Fibroblast of the aortic adventitia (primary cell): ENCODE results near the gene ARHGEF12. TPM values are rescaled to one million over a fixed set of nuclear protein-coding genes. Genes with fewer than 3 reads are reported as not detected.

Experiments used
- DNase-seq: peaks from one replicate; pipeline ENCODE4 v3.0.0-alpha.2; 2010; ENCODE audit warnings: low read depth
- H3K4me3 ChIP-seq: 2 replicates; pipeline ENCODE4 v1.5.1; 2011; ENCODE audit warnings: low read depth, mild to moderate bottlenecking, control low read depth, low read length, moderate library complexity
- small RNA-seq: library from RNA; depleted of rRNA; stranded (forward); fragments of <200 nt; gene quantifications from one replicate; pipeline ENCODE3, GENCODE V24; 2012
- total RNA-seq: library from RNA; depleted of rRNA; stranded (reverse); fragments of >200 nt; gene quantifications from 2 replicates; pipeline ENCODE4 v1.2.3, GENCODE V29; 2012; ENCODE audit warnings: low replicate concordance
- TF ChIP-seq, protein P1 (sequence below): IDR thresholded peaks from 2 replicates; pipeline ENCODE4 v1.5.1; 2011; ENCODE audit warnings: mild to moderate bottlenecking, low read length, control low read depth, inconsistent platforms; ENCODE audit not compliant: insufficient read depth

ARHGEF12 gene
- total RNA-seq, 1 donor = 103 TPM

DNA sequence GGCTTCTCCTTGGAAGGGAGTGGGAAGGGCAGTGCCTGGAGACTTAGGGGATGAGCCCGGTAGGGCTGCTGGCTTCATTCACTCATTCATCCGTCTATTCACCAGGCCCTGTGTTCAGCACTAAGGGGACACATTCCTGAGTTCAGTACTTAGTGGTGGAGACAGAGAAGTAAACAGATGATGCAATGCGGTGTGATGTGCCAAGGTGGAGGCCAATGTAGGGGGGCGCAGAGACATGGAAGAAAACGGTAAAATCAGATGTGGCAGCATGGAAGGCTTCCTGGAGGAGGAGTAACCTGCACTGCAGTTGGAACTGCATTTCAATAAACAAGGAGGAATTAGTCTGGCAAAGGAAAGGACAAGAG lies 196.6 kb downstream of the ARHGEF12 start:
- TF ChIP-seq, protein P1, sequence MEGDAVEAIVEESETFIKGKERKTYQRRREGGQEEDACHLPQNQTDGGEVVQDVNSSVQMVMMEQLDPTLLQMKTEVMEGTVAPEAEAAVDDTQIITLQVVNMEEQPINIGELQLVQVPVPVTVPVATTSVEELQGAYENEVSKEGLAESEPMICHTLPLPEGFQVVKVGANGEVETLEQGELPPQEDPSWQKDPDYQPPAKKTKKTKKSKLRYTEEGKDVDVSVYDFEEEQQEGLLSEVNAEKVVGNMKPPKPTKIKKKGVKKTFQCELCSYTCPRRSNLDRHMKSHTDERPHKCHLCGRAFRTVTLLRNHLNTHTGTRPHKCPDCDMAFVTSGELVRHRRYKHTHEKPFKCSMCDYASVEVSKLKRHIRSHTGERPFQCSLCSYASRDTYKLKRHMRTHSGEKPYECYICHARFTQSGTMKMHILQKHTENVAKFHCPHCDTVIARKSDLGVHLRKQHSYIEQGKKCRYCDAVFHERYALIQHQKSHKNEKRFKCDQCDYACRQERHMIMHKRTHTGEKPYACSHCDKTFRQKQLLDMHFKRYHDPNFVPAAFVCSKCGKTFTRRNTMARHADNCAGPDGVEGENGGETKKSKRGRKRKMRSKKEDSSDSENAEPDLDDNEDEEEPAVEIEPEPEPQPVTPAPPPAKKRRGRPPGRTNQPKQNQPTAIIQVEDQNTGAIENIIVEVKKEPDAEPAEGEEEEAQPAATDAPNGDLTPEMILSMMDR = no peak
- no peak overlapping the region for H3K4me3 ChIP-seq
- peak; percentile 19 for DNase-seq

DNA sequence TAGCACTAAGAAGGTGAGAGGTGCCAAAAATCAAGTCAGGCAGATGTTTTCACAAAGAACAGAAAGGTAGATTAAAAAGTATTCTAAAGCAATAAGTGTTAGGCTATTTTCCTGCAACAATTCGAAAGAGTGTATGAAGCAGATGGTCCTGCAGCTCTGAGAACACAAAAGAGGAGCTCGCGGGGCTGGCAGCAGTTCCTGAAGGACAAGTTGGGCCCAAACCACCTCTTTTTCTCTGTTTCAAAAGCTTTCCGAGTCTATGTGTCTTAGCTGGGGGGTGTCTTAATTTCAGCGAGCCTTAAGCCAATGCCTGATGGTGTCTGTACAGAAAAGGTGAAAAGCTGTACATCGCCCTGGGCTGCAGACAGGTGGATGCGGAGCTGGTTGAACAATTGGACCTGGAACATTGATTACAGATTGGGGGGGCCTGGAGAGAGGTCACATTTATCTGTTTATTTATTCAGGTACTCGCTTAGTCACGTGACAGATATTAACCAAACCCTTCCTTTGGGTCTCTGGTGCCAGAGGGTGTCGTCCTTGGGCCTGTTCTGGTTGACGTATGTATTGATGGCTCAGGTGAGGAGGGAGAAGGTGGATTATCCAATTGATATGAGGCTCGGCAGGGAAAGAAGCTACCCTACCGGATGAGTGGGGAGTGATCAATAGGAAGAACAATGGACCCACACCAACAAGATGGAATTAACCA lies 200.0 kb downstream of the ARHGEF12 start:
- no peak for DNase-seq
- H3K4me3 ChIP-seq = no peak overlapping the region
- TF ChIP-seq, protein P1 = no peak

DNA sequence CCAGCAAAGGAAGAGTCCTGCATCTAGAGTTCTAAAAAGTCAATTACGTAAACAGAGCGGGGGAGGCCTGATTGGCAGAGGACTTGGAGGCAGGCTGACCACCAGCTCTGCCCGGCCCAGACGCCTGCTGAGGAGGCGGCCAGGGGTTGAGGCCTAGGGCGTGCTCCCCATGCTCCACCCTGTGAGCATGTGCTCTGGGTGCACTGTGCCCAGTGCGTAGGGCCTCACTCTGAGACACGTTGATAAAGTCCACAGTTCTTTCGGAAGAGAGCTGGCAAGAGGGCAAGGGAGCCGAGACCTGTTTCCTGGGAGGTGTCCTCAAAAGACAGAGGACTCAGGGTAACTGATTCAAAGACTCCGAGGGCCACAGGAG lies 200.6 kb downstream of the ARHGEF12 start:
- TF ChIP-seq, protein P1 = no peak
- DNase-seq = no peak
- no peak overlapping the region for H3K4me3 ChIP-seq

DNA sequence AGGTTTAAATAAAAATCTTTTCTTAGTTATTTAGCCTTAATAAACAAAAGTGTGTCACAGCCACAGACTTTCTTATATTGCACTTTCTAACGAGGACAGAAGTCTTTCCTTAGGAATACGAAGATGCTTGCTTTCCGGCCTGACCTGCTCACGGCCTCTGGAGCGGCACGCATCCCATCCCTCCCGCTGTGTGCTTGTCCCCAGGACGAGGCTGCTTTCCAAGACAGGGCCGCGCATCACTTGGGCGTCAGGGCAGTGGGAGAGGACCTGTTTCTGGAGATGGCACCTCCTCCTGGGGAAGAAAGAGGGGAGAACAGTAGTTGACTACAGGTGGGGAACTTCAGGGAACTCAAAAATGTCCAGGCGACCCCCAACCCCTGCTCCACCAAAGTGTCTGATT lies 201.8 kb downstream of the ARHGEF12 start:
- DNase-seq = no peak
- TF ChIP-seq, protein P1 = no peak
- H3K4me3 ChIP-seq = no peak overlapping the region

DNA sequence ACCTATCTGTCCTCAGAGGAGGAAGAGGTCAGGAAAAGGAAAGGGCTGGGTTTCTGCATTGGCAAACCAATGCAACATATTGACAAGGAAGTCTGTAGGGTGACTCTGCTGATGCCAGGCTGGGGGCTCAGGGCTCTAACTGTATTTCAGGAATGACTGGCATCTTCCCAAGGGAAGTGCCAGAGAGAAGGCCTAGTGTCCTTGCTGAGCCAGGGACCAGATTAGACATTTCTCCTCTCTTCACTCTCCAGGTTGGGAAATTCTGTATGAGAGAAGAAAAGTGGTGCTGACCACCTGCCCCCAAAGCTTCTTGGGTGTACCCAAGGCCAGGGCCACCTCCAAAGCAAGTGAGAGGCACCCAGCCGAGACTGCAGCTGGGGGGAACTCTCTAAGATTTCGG lies 202.5 kb downstream of the ARHGEF12 start:
- H3K4me3 ChIP-seq = no peak overlapping the region
- no peak for DNase-seq
- TF ChIP-seq, protein P1 = no peak

Small RNA genes lying within 50 kb of the gene (small RNA-seq; reads per million reads assigned to genes)
- 644 reads per million, percentile 99 among the genes with 10 or more reads in this experiment for gene RF00100

Other genes starting within 250 kb of the ARHGEF12 start
- not detected in 2 replicates for gene TRIM29, start 198.3 kb upstream of the ARHGEF12 start, total RNA-seq
- gene OAF, start 125.4 kb upstream of the ARHGEF12 start, total RNA-seq = 39.4 and 58.6 TPM in 2 replicates
- 0.36 and 0.90 TPM in 2 replicates for gene POU2F3, start 96.3 kb upstream of the ARHGEF12 start, total RNA-seq
- gene TLCD5, start 11.1 kb upstream of the ARHGEF12 start, total RNA-seq = 5.8 and 6.4 TPM in 2 replicates
- not detected in 2 replicates for gene GRIK4, start 175.3 kb downstream of the ARHGEF12 start, total RNA-seq